ENCODE measurements around the gene RBM47.

RBM47 gene

GRCh38 chr4:40612283-40612682, 17.4 kb downstream of the RBM47 start:
- no peak overlapping the region for H3K27ac Mint-ChIP-seq

GRCh38 chr4:40608628-40609027, 21.0 kb downstream of the RBM47 start:
- Mint-ChIP-seq H3K36me3 (ENCODE audit: low read depth) (no peaks in the 10 kb centered on the region), H3K4me3 (no peak overlapping the region), H3K27me3 (no peaks in the 10 kb centered on the region), H3K9me3 (no peaks in the 10 kb centered on the region), H3K27ac (no peak overlapping the region), H3K4me1 (ENCODE audit: low read depth) (no peaks in the 10 kb centered on the region)

More at GRCh38 chr4:40612283-40612682, 17.4 kb downstream of the RBM47 start:
- Mint-ChIP-seq H3K36me3 (ENCODE audit: low read depth) (no peaks in the 10 kb centered on the region), H3K27me3 (no peaks in the 10 kb centered on the region), H3K4me3 (no peak overlapping the region), H3K9me3 (no peaks in the 10 kb centered on the region), H3K4me1 (ENCODE audit: low read depth) (no peaks in the 10 kb centered on the region)

- no peak overlapping the region for H3K27ac Mint-ChIP-seq
- H3K4me3 Mint-ChIP-seq: no peak overlapping the region
- no peaks in the 10 kb centered on the region for H3K27me3 Mint-ChIP-seq
- H3K9me3 Mint-ChIP-seq: no peaks in the 10 kb centered on the region
- H3K4me1 Mint-ChIP-seq (ENCODE audit: low read depth): no peaks in the 10 kb centered on the region
- no peaks in the 10 kb centered on the region for H3K36me3 Mint-ChIP-seq (ENCODE audit: low read depth)
Measured at GRCh38 chr4:40607221-40607620, 22.4 kb downstream of the RBM47 start.

- Mint-ChIP-seq H3K4me1 (ENCODE audit: low read depth) (no peaks in the 10 kb centered on the region), H3K27ac (no peak overlapping the region), H3K4me3 (no peak overlapping the region), H3K36me3 (ENCODE audit: low read depth) (no peaks in the 10 kb centered on the region), H3K27me3 (no peaks in the 10 kb centered on the region), H3K9me3 (no peaks in the 10 kb centered on the region)
Measured at GRCh38 chr4:40606239-40606767, 23.4 kb downstream of the RBM47 start.

- Mint-ChIP-seq H3K36me3 (ENCODE audit: low read depth) (no peaks in the 10 kb centered on the region), H3K4me3 (no peak overlapping the region), H3K27ac (no peak overlapping the region), H3K9me3 (no peaks in the 10 kb centered on the region), H3K4me1 (ENCODE audit: low read depth) (no peaks in the 10 kb centered on the region), H3K27me3 (no peaks in the 10 kb centered on the region)
Measured at GRCh38 chr4:40603281-40603680, 26.4 kb downstream of the RBM47 start.

GRCh38 chr4:40601641-40602040, 28.0 kb downstream of the RBM47 start:
- no peaks in the 10 kb centered on the region for H3K27me3 Mint-ChIP-seq
- no peaks in the 10 kb centered on the region for H3K36me3 Mint-ChIP-seq (ENCODE audit: low read depth)
- no peak overlapping the region for H3K4me3 Mint-ChIP-seq
- H3K27ac Mint-ChIP-seq: no peak overlapping the region
- no peaks in the 10 kb centered on the region for H3K9me3 Mint-ChIP-seq
- H3K4me1 Mint-ChIP-seq (ENCODE audit: low read depth): no peaks in the 10 kb centered on the region

GRCh38 chr4:40600850-40601249, 28.8 kb downstream of the RBM47 start:
- H3K4me1 Mint-ChIP-seq (ENCODE audit: low read depth): no peaks in the 10 kb centered on the region
- H3K27ac Mint-ChIP-seq: no peak overlapping the region
- no peaks in the 10 kb centered on the region for H3K36me3 Mint-ChIP-seq (ENCODE audit: low read depth)
- no peak overlapping the region for H3K4me3 Mint-ChIP-seq
- no peaks in the 10 kb centered on the region for H3K27me3 Mint-ChIP-seq
- no peaks in the 10 kb centered on the region for H3K9me3 Mint-ChIP-seq

GRCh38 chr4:40599431-40599830, 30.2 kb downstream of the RBM47 start:
- Mint-ChIP-seq H3K4me1 (ENCODE audit: low read depth) (no peaks in the 10 kb centered on the region), H3K27ac (no peak overlapping the region), H3K9me3 (no peaks in the 10 kb centered on the region), H3K4me3 (no peak overlapping the region), H3K36me3 (ENCODE audit: low read depth) (no peaks in the 10 kb centered on the region), H3K27me3 (no peaks in the 10 kb centered on the region)

- no peaks in the 10 kb centered on the region for H3K9me3 Mint-ChIP-seq
- H3K36me3 Mint-ChIP-seq (ENCODE audit: low read depth): no peaks in the 10 kb centered on the region
- no peaks in the 10 kb centered on the region for H3K27me3 Mint-ChIP-seq
- no peak overlapping the region for H3K4me3 Mint-ChIP-seq
- H3K4me1 Mint-ChIP-seq (ENCODE audit: low read depth): no peaks in the 10 kb centered on the region
- H3K27ac Mint-ChIP-seq: no peak overlapping the region
Measured at GRCh38 chr4:40596522-40596921, 33.1 kb downstream of the RBM47 start.

- Mint-ChIP-seq H3K27ac (no peak overlapping the region), H3K4me1 (ENCODE audit: low read depth) (no peaks in the 10 kb centered on the region), H3K27me3 (no peaks in the 10 kb centered on the region), H3K4me3 (no peak overlapping the region), H3K9me3 (no peaks in the 10 kb centered on the region), H3K36me3 (ENCODE audit: low read depth) (no peaks in the 10 kb centered on the region)
Measured at GRCh38 chr4:40595981-40596380, 33.7 kb downstream of the RBM47 start.

GRCh38 chr4:40594261-40595178, 35.1 kb downstream of the RBM47 start:
- no peak overlapping the region for H3K4me3 Mint-ChIP-seq
- no peaks in the 10 kb centered on the region for H3K36me3 Mint-ChIP-seq (ENCODE audit: low read depth)
- no peaks in the 10 kb centered on the region for H3K27me3 Mint-ChIP-seq
- H3K9me3 Mint-ChIP-seq: no peaks in the 10 kb centered on the region
- no peak overlapping the region for H3K27ac Mint-ChIP-seq
- H3K4me1 Mint-ChIP-seq (ENCODE audit: low read depth): no peaks in the 10 kb centered on the region

GRCh38 chr4:40592034-40592433, 37.6 kb downstream of the RBM47 start:
- H3K4me3 Mint-ChIP-seq: no peak overlapping the region
- no peaks in the 10 kb centered on the region for H3K36me3 Mint-ChIP-seq (ENCODE audit: low read depth)
- H3K4me1 Mint-ChIP-seq (ENCODE audit: low read depth): no peaks in the 10 kb centered on the region
- no peaks in the 10 kb centered on the region for H3K27me3 Mint-ChIP-seq
- no peak overlapping the region for H3K27ac Mint-ChIP-seq
- no peaks in the 10 kb centered on the region for H3K9me3 Mint-ChIP-seq

GRCh38 chr4:40587826-40588225, 41.8 kb downstream of the RBM47 start:
- Mint-ChIP-seq H3K27me3 (peaks cover under 1% of the 10 kb centered on the region), H3K9me3 (no peaks in the 10 kb centered on the region)

GRCh38 chr4:40587351-40587750, 42.3 kb downstream of the RBM47 start:
- H3K27me3 Mint-ChIP-seq: peaks cover 5% of the 10 kb centered on the region
- H3K4me1 Mint-ChIP-seq (ENCODE audit: low read depth): no peaks in the 10 kb centered on the region
- no peak overlapping the region for H3K27ac Mint-ChIP-seq
- H3K4me3 Mint-ChIP-seq: no peak overlapping the region
- H3K36me3 Mint-ChIP-seq (ENCODE audit: low read depth): no peaks in the 10 kb centered on the region
- no peaks in the 10 kb centered on the region for H3K9me3 Mint-ChIP-seq

More at GRCh38 chr4:40587826-40588225, 41.8 kb downstream of the RBM47 start:
- Mint-ChIP-seq H3K36me3 (ENCODE audit: low read depth) (no peaks in the 10 kb centered on the region), H3K27ac (no peak overlapping the region), H3K4me3 (no peak overlapping the region), H3K4me1 (ENCODE audit: low read depth) (no peaks in the 10 kb centered on the region)

GRCh38 chr4:40586729-40587128, 42.9 kb downstream of the RBM47 start:
- Mint-ChIP-seq H3K4me3 (no peak overlapping the region), H3K27me3 (peaks cover 5% of the 10 kb centered on the region), H3K27ac (no peak overlapping the region), H3K9me3 (no peaks in the 10 kb centered on the region), H3K36me3 (ENCODE audit: low read depth) (no peaks in the 10 kb centered on the region), H3K4me1 (ENCODE audit: low read depth) (no peaks in the 10 kb centered on the region)

GRCh38 chr4:40586034-40586433, 43.6 kb downstream of the RBM47 start:
- Mint-ChIP-seq H3K27ac (no peak overlapping the region), H3K4me3 (no peak overlapping the region), H3K27me3 (peaks cover 5% of the 10 kb centered on the region), H3K4me1 (ENCODE audit: low read depth) (no peaks in the 10 kb centered on the region), H3K36me3 (ENCODE audit: low read depth) (no peaks in the 10 kb centered on the region), H3K9me3 (no peaks in the 10 kb centered on the region)
